Fibroblast of lung (primary cell): ENCODE data around the gene POR.

Experiments used
- EZH2 ChIP-seq: IDR thresholded peaks from 2 replicates; pipeline ENCODE4 v1.5.1; 2012; ENCODE audit warnings: low read length, control low read depth, mild to moderate bottlenecking; ENCODE audit errors: missing control alignments
- TF ChIP-seq, protein P1 (sequence below), 2 donors: IDR thresholded peaks in 1 of 2; conservative IDR thresholded peaks in 1 of 2; 1 replicate in 1 of 2; 2 replicates in 1 of 2; pipeline ENCODE4 v1.5.1; 2011 to 2012; ENCODE audit warnings: low read length in 2 of 2, control low read depth in 1 of 2, inconsistent platforms in 1 of 2, low read depth in 1 of 2, mild to moderate bottlenecking in 1 of 2

DNA sequence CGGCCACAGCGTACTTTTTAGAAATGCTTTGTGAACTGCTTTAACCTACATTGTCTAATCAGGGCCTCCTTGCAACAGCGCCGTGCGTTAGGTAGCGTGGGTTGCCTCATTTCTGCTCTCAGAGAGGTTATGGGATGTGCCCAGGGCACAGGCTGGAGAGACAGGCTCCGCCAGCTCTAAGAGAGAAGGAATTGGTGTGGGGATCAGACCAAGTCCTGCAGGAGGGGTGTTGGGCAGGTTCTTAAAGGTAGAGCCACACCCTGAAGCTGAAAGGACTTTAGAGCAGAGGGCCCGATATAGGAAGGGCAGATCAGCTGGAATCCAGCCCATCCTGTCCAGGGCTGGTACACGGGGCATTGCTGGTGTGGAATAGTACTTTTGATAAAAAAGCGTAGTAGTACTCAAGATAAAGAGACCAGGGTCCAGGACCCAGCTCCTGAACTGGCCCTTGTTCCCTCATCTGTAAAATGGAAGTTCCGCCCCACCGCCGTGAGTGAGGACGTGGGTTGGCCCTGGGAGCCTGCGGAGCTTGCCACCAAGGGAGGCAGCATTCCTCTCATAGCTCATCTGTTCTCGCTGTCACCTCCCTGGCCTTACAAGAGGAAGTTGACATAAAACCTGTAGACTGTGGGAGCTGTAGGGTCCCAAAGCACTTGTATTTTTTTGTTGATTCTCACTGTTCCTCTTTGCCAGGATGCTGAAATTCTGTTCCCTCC, 42.2 kb downstream of the POR start:
- TF ChIP-seq, protein P1, sequence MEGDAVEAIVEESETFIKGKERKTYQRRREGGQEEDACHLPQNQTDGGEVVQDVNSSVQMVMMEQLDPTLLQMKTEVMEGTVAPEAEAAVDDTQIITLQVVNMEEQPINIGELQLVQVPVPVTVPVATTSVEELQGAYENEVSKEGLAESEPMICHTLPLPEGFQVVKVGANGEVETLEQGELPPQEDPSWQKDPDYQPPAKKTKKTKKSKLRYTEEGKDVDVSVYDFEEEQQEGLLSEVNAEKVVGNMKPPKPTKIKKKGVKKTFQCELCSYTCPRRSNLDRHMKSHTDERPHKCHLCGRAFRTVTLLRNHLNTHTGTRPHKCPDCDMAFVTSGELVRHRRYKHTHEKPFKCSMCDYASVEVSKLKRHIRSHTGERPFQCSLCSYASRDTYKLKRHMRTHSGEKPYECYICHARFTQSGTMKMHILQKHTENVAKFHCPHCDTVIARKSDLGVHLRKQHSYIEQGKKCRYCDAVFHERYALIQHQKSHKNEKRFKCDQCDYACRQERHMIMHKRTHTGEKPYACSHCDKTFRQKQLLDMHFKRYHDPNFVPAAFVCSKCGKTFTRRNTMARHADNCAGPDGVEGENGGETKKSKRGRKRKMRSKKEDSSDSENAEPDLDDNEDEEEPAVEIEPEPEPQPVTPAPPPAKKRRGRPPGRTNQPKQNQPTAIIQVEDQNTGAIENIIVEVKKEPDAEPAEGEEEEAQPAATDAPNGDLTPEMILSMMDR (conservative IDR thresholded peaks at IDR 0.05 in 1 of 2, IDR thresholded peaks at IDR 0.05 in 1 of 2; ENCODE audit: low read depth in 1 of 2, low read length in 2 of 2), result no peak
- TF ChIP-seq EZH2, result no peak
